H9 (cell line): Measurements from ENCODE around the gene CELF4. TPM values are rescaled to one million over a fixed set of nuclear protein-coding genes. Genes with fewer than 3 reads are reported as not detected.

Experiments used
- DNase-seq: peaks from one replicate; pipeline ENCODE4 v3.0.0-alpha.2; 2017
- H2AFZ ChIP-seq: one replicate; pipeline ENCODE4 v1.6.1; 2013; ENCODE audit warnings: mild to moderate bottlenecking, low read length, control low read depth, moderate library complexity
- H2AK5ac ChIP-seq: 2 replicates; pipeline ENCODE4 v1.6.1; 2013; ENCODE audit warnings: low read length, control low read depth, mixed read lengths; ENCODE audit not compliant: insufficient read length
- H2BK120ac ChIP-seq: one replicate; pipeline ENCODE4 v1.6.1; 2013; ENCODE audit warnings: low read depth, mild to moderate bottlenecking, low read length, control low read depth, inconsistent platforms; ENCODE audit not compliant: poor library complexity, severe bottlenecking
- H2BK12ac ChIP-seq: 2 replicates; pipeline ENCODE4 v1.6.1; 2013; ENCODE audit warnings: low read length, control low read depth, mixed read lengths, low read depth; ENCODE audit not compliant: insufficient read length
- H2BK15ac ChIP-seq: 2 replicates; pipeline ENCODE4 v1.6.1; 2013; ENCODE audit warnings: low read depth, low read length, control low read depth
- H2BK20ac ChIP-seq: one replicate; pipeline ENCODE4 v1.6.1; 2013; ENCODE audit warnings: low read depth, mild to moderate bottlenecking, low read length, control low read depth, inconsistent platforms; ENCODE audit not compliant: poor library complexity, severe bottlenecking
- H2BK5ac ChIP-seq: 2 replicates; pipeline ENCODE4 v1.6.1; 2013; ENCODE audit warnings: low read length, control low read depth, mixed read lengths; ENCODE audit not compliant: insufficient read length
- H3K14ac ChIP-seq: 2 replicates; pipeline ENCODE4 v1.6.1; 2013; ENCODE audit warnings: low read length, control low read depth; ENCODE audit not compliant: insufficient read depth
- H3K18ac ChIP-seq: 2 replicates; pipeline ENCODE4 v1.6.1; 2013; ENCODE audit warnings: low read depth, mild to moderate bottlenecking, mixed read lengths, low read length, control low read depth; ENCODE audit not compliant: insufficient read length
- H3K23ac ChIP-seq: 2 replicates; pipeline ENCODE4 v1.6.1; 2013; ENCODE audit warnings: low read length, control low read depth, mixed read lengths, low read depth; ENCODE audit not compliant: insufficient read length
- H3K23me2 ChIP-seq: 2 replicates; pipeline ENCODE4 v1.6.1; 2013; ENCODE audit warnings: low read depth, mild to moderate bottlenecking, mixed read lengths, low read length, control low read depth; ENCODE audit not compliant: insufficient read length, poor library complexity, severe bottlenecking
- H3K27ac ChIP-seq: 2 replicates; pipeline ENCODE4 v1.5.1; 2013; ENCODE audit warnings: low read length, control low read depth, mixed read lengths, low read depth; ENCODE audit not compliant: insufficient read length
- H3K27me3 ChIP-seq: 2 replicates; pipeline ENCODE4 v1.6.1; 2013; ENCODE audit warnings: low read length, control low read depth, inconsistent platforms; ENCODE audit not compliant: insufficient read depth
- H3K4ac ChIP-seq: 2 replicates; pipeline ENCODE4 v1.6.1; 2013; ENCODE audit warnings: low read depth, mild to moderate bottlenecking, control low read depth, inconsistent platforms, low read length, moderate library complexity
- H3K4me1 ChIP-seq: 2 replicates; pipeline ENCODE4 v1.6.1; 2013; ENCODE audit warnings: low read length, control low read depth, inconsistent platforms; ENCODE audit not compliant: insufficient read depth
- H3K4me2 ChIP-seq: 2 replicates; pipeline ENCODE4 v1.6.1; 2013; ENCODE audit warnings: low read length, control low read depth, mixed read lengths; ENCODE audit not compliant: insufficient read length, insufficient read depth
- H3K56ac ChIP-seq: 2 replicates; pipeline ENCODE4 v1.6.1; 2013; ENCODE audit warnings: low read depth, mild to moderate bottlenecking, mixed read lengths, low read length, control low read depth; ENCODE audit not compliant: insufficient read length
- H3K79me1 ChIP-seq: 2 replicates; pipeline ENCODE4 v1.6.1; 2013; ENCODE audit warnings: low read depth, mild to moderate bottlenecking, moderate library complexity, low read length, control low read depth, inconsistent platforms; ENCODE audit not compliant: insufficient read depth, poor library complexity, severe bottlenecking
- H3K79me2 ChIP-seq: 2 replicates; pipeline ENCODE4 v1.6.1; 2013; ENCODE audit warnings: low read length, control low read depth, inconsistent platforms; ENCODE audit not compliant: insufficient read depth
- H3K9ac ChIP-seq: 2 replicates; pipeline ENCODE4 v1.6.1; 2013; ENCODE audit warnings: low read length, control low read depth, mixed read lengths; ENCODE audit not compliant: insufficient read length; ENCODE audit errors: extremely low read depth
- H3K9me3 ChIP-seq: one replicate; pipeline ENCODE4 v1.6.1; 2013; ENCODE audit warnings: low read depth, low read length, inconsistent platforms; ENCODE audit not compliant: control insufficient read depth
- H3T11ph ChIP-seq: one replicate; pipeline ENCODE4 v1.6.1; 2013; ENCODE audit warnings: mild to moderate bottlenecking, low read length, control low read depth, inconsistent platforms
- H4K20me1 ChIP-seq: one replicate; pipeline ENCODE4 v1.6.1; 2013; ENCODE audit not compliant: control insufficient read depth, insufficient read length, insufficient read depth
- H4K5ac ChIP-seq: 2 replicates; pipeline ENCODE4 v1.6.1; 2013; ENCODE audit warnings: low read depth, mild to moderate bottlenecking, mixed read lengths, low read length, control low read depth; ENCODE audit not compliant: insufficient read length
- H4K8ac ChIP-seq: replicated peaks from 2 replicates; pipeline ENCODE4 v1.6.1; 2013; ENCODE audit warnings: low read length, control low read depth, mixed read lengths, low read depth; ENCODE audit not compliant: insufficient read length
- H4K91ac ChIP-seq: 2 replicates; pipeline ENCODE4 v1.6.1; 2013; ENCODE audit warnings: low read depth, mild to moderate bottlenecking, moderate library complexity, mixed read lengths, low read length, control low read depth; ENCODE audit not compliant: insufficient read length
- H3K27ac Mint-ChIP-seq, 3 experiments: 2 replicates in 2 of 3; 3 replicates in 1 of 3; pipeline ENCODE4 v1.8.0; 2020 to 2021; ENCODE audit warnings: mixed read lengths in 3 of 3, mild to moderate bottlenecking in 1 of 3, moderate library complexity in 1 of 3
- H3K27me3 Mint-ChIP-seq: 2 replicates; pipeline ENCODE4 v1.8.0; 2021; ENCODE audit warnings: low read depth, mild to moderate bottlenecking, moderate library complexity, mixed read lengths
- H3K36me3 Mint-ChIP-seq, 3 experiments: 2 replicates in 2 of 3; 3 replicates in 1 of 3; pipeline ENCODE4 v1.8.0; 2020 to 2021; ENCODE audit warnings: low read depth in 3 of 3, mixed read lengths in 3 of 3; ENCODE audit not compliant: insufficient read depth in 1 of 3
- H3K4me1 Mint-ChIP-seq, 2 experiments: 2 replicates each; pipeline ENCODE4 v1.8.0; 2020; ENCODE audit warnings: mixed read lengths in 2 of 2
- H3K4me3 Mint-ChIP-seq, 2 experiments: 2 replicates in 1 of 2; 3 replicates in 1 of 2; pipeline ENCODE4 v1.8.0; 2020 to 2021; ENCODE audit warnings: mild to moderate bottlenecking in 2 of 2, mixed read lengths in 2 of 2, moderate library complexity in 1 of 2
- H3K9me3 Mint-ChIP-seq, 2 experiments: 2 replicates in 1 of 2; 3 replicates in 1 of 2; pipeline ENCODE4 v1.8.0; 2020; ENCODE audit warnings: mild to moderate bottlenecking in 2 of 2, mixed read lengths in 2 of 2, moderate library complexity in 1 of 2
- CTCF ChIP-seq: fragments of 200-600 bp; sonication (generic); conservative IDR thresholded peaks from 3 replicates; pipeline ENCODE4 v1.8.0; 2021; ENCODE audit warnings: antibody characterized with exemption, mild to moderate bottlenecking
- WGBS: extraction: QIAGEN DNeasy Blood & Tissue Kit; methylation state at CpG from one replicate; pipeline ENCODE4 v1.1.7; 2013; ENCODE audit warnings: missing lambda C conversion rate, low lambda C conversion rate, mixed read lengths; ENCODE audit not compliant: insufficient read length; ENCODE audit errors: extremely low coverage; 5-methylcytosine and 5-hydroxymethylcytosine counted together
- total RNA-seq: library from RNA; stranded (reverse); gene quantifications from 2 replicates; pipeline ENCODE4 v1.2.1, GENCODE V29; 2021

The CELF4 gene
- total RNA-seq, 1 experiment from 2014 or later: 1.1 TPM

- H4K8ac ChIP-seq: no peak overlapping the region
- H3K23me2 ChIP-seq: no peaks in the 10 kb centered on the region
- Mint-ChIP-seq H3K27ac (no peak overlapping the region), H3K4me1 (no peaks in the 10 kb centered on the region), H3K4me3 (no peak overlapping the region), H3K36me3 (peaks cover 0 to 5% (median 0%) of the 10 kb centered on the region in 3 experiments; a peak in 2 of 7 replicates), H3K27me3 (peaks cover 15% of the 10 kb centered on the region), H3K9me3 (peaks cover 2 to 4% of the 10 kb centered on the region in 2 experiments; a peak in 2 of 5 replicates)
- no peak overlapping the region for H3K14ac ChIP-seq
- no peak for DNase-seq
- H2BK20ac ChIP-seq: no peak overlapping the region
- H3K4me1 ChIP-seq: no peaks in the 10 kb centered on the region
- no peaks in the 10 kb centered on the region for H4K20me1 ChIP-seq
- TF ChIP-seq CTCF: no peak
- H3T11ph ChIP-seq: no peak overlapping the region
- H3K4me2 ChIP-seq: no peak overlapping the region
- H3K9ac ChIP-seq: no peak overlapping the region
- no peaks in the 10 kb centered on the region for H3K79me2 ChIP-seq
- H3K56ac ChIP-seq: no peak overlapping the region
- H3K79me1 ChIP-seq: no peaks in the 10 kb centered on the region
- H3K9me3 ChIP-seq: no peaks in the 10 kb centered on the region
- no peaks in the 10 kb centered on the region for H3K27me3 ChIP-seq
- no peak overlapping the region for H2AFZ ChIP-seq
- no peak overlapping the region for H3K27ac ChIP-seq
- no CpG with 5 or more reads among the region's 10 CpGs for WGBS
- no peak overlapping the region for H3K23ac ChIP-seq
- no peak overlapping the region for H2BK15ac ChIP-seq
- H4K5ac ChIP-seq: no peak overlapping the region
- no peak overlapping the region for H2BK120ac ChIP-seq
- no peak overlapping the region for H2BK5ac ChIP-seq
- no peak overlapping the region for H2BK12ac ChIP-seq
- no peak overlapping the region for H2AK5ac ChIP-seq
- no peak overlapping the region for H3K18ac ChIP-seq
- H4K91ac ChIP-seq: no peak overlapping the region
- H3K4ac ChIP-seq: no peak overlapping the region
These were observed 43.3 kb upstream of the CELF4 start for GRCh38 chr18:37608876-37609275.
